Spinal cord (tissue), 10 donors: ENCODE results near the gene LHFPL3. TPM values are rescaled to one million over a fixed set of nuclear protein-coding genes. Genes with fewer than 3 reads are reported as not detected.
A peak's percentile ranks its signal among the peaks of the same experiment; 100 is the strongest.

Experiments
- DNase-seq, 6 donors: peaks; one replicate each; pipeline versions ENCODE4 v3.0.0 to v3.0.0-alpha.2; 2013 to 2015; ENCODE audit warnings: low spot score in 6 of 6, low read depth in 4 of 6
- H3K27ac ChIP-seq: one replicate; pipeline ENCODE4 v1.5.1; 2013; ENCODE audit warnings: low read depth, low read length, control low read depth
- H3K27me3 ChIP-seq: one replicate; pipeline ENCODE4 v1.6.1; 2013; ENCODE audit warnings: low read length; ENCODE audit not compliant: control insufficient read depth, insufficient read depth
- H3K36me3 ChIP-seq: one replicate; pipeline ENCODE4 v1.6.1; 2013; ENCODE audit warnings: low read length; ENCODE audit not compliant: control insufficient read depth, insufficient read depth
- H3K4me1 ChIP-seq: one replicate; pipeline ENCODE4 v1.6.1; 2013; ENCODE audit warnings: low read length; ENCODE audit not compliant: control insufficient read depth, insufficient read depth
- H3K4me3 ChIP-seq: one replicate; pipeline ENCODE4 v1.5.1; 2013; ENCODE audit warnings: low read depth, low read length, control low read depth
- H3K9me3 ChIP-seq: one replicate; pipeline ENCODE4 v1.6.1; 2013; ENCODE audit warnings: low read length; ENCODE audit not compliant: control insufficient read depth, insufficient read depth
- WGBS: methylation state at CpG from one replicate; pipeline ENCODE4 v1.1.5; 2013; ENCODE audit warnings: missing lambda C conversion rate; ENCODE audit not compliant: insufficient coverage; 5-methylcytosine and 5-hydroxymethylcytosine counted together
- polyA plus RNA-seq, 2 donors: library from polyadenylated mRNA; unstranded; fragments of 120-200 nt; gene quantifications; one replicate each; pipeline ENCODE4 v1.2.1, GENCODE V29; 2013; ENCODE audit not compliant: insufficient read length in 2 of 2
- total RNA-seq, 2 donors: library from RNA; depleted of rRNA in 1 of 2; stranded (reverse); fragments of 120-200 nt in 1 of 2; fragments of >200 nt in 1 of 2; gene quantifications; one replicate each; pipeline versions ENCODE4 v1.2.3 to v1.2.4, GENCODE V29; 2013 to 2014
- donor health status: healthy.

LHFPL3 gene
- total and polyA plus RNA-seq, 4 donors, result 18.8 to 78.7 (median 62.9) TPM

- Histone ChIP-seq H3K36me3 (no peaks in the 10 kb centered on the region), H3K9me3 (no peaks in the 10 kb centered on the region), H3K4me3 (no peak overlapping the region), H3K27ac (no peak overlapping the region), H3K27me3 (no peaks in the 10 kb centered on the region), H3K4me1 (peaks cover 4% of the 10 kb centered on the region)
- 98% methylated on average over 7 of the region's 10 CpGs for WGBS
- DNase-seq, result no peak
These were observed 567.3 kb downstream of the LHFPL3 start for GRCh38 chr7:104895522-104896236.

GRCh38 chr7:104898434-104898833 is 570.0 kb downstream of the LHFPL3 start:
- Histone ChIP-seq H3K27ac (no peak overlapping the region), H3K4me3 (no peak overlapping the region), H3K4me1 (peaks cover 8% of the 10 kb centered on the region), H3K36me3 (no peaks in the 10 kb centered on the region), H3K9me3 (no peaks in the 10 kb centered on the region), H3K27me3 (no peaks in the 10 kb centered on the region)
- 87% methylated on average over 4 of the region's 5 CpGs for WGBS
- no peak for DNase-seq

- peak overlapping the region; percentile 59 for H3K27ac ChIP-seq
- peak in 1 of 6 donors; percentile 36 for DNase-seq
- H3K36me3 ChIP-seq, result no peaks in the 10 kb centered on the region
- H3K27me3 ChIP-seq, result no peaks in the 10 kb centered on the region
- H3K4me1 ChIP-seq, result peaks cover 8% of the 10 kb centered on the region
- no peak overlapping the region for H3K4me3 ChIP-seq
- H3K9me3 ChIP-seq, result no peaks in the 10 kb centered on the region
- WGBS, result 26% methylated on average over 2 of the region's 6 CpGs
These were observed 572.3 kb downstream of the LHFPL3 start for GRCh38 chr7:104900525-104901239.

- Histone ChIP-seq H3K9me3 (no peaks in the 10 kb centered on the region), H3K36me3 (no peaks in the 10 kb centered on the region), H3K4me3 (no peak overlapping the region), H3K4me1 (peaks cover 8% of the 10 kb centered on the region), H3K27ac (peak overlapping the region; percentile 59), H3K27me3 (no peaks in the 10 kb centered on the region)
- no peak for DNase-seq
- WGBS, result 70% methylated on average over 2 of the region's 3 CpGs
These were observed 572.8 kb downstream of the LHFPL3 start for GRCh38 chr7:104901240-104901619.

GRCh38 chr7:104902183-104902582 is 573.8 kb downstream of the LHFPL3 start:
- H3K4me3 ChIP-seq, result no peak overlapping the region
- no peaks in the 10 kb centered on the region for H3K9me3 ChIP-seq
- H3K36me3 ChIP-seq, result no peaks in the 10 kb centered on the region
- H3K4me1 ChIP-seq, result peaks cover 8% of the 10 kb centered on the region
- H3K27ac ChIP-seq, result no peak overlapping the region
- H3K27me3 ChIP-seq, result no peaks in the 10 kb centered on the region
- no peak for DNase-seq
- 100% methylated on average over 6 of the region's 6 CpGs for WGBS

GRCh38 chr7:104903044-104903443 is 574.6 kb downstream of the LHFPL3 start:
- WGBS, result 100% methylated on average over 1 of the region's 2 CpGs
- H3K9me3 ChIP-seq, result no peaks in the 10 kb centered on the region
- H3K4me1 ChIP-seq, result peaks cover 8% of the 10 kb centered on the region
- DNase-seq, result no peak
- H3K27ac ChIP-seq, result no peak overlapping the region
- no peak overlapping the region for H3K4me3 ChIP-seq
- H3K27me3 ChIP-seq, result no peaks in the 10 kb centered on the region
- no peaks in the 10 kb centered on the region for H3K36me3 ChIP-seq

GRCh38 chr7:104903846-104904245 is 575.4 kb downstream of the LHFPL3 start:
- no peak overlapping the region for H3K27ac ChIP-seq
- peaks cover 8% of the 10 kb centered on the region for H3K4me1 ChIP-seq
- no CpG with 5 or more reads among the region's 4 CpGs for WGBS
- no peaks in the 10 kb centered on the region for H3K27me3 ChIP-seq
- H3K4me3 ChIP-seq, result no peak overlapping the region
- no peaks in the 10 kb centered on the region for H3K36me3 ChIP-seq
- no peaks in the 10 kb centered on the region for H3K9me3 ChIP-seq
- DNase-seq, result no peak

GRCh38 chr7:104906032-104906431 is 577.6 kb downstream of the LHFPL3 start:
- no peak overlapping the region for H3K4me3 ChIP-seq
- no peak for DNase-seq
- WGBS, result no CpG with 5 or more reads among the region's 7 CpGs
- no peak overlapping the region for H3K27ac ChIP-seq
- no peaks in the 10 kb centered on the region for H3K27me3 ChIP-seq
- H3K4me1 ChIP-seq, result peaks cover 4% of the 10 kb centered on the region
- no peaks in the 10 kb centered on the region for H3K36me3 ChIP-seq
- H3K9me3 ChIP-seq, result no peaks in the 10 kb centered on the region

- 79% methylated on average over 2 of the region's 4 CpGs for WGBS
- no peaks in the 10 kb centered on the region for H3K9me3 ChIP-seq
- no peak overlapping the region for H3K27ac ChIP-seq
- H3K36me3 ChIP-seq, result no peaks in the 10 kb centered on the region
- H3K27me3 ChIP-seq, result no peaks in the 10 kb centered on the region
- H3K4me1 ChIP-seq, result no peaks in the 10 kb centered on the region
- no peak overlapping the region for H3K4me3 ChIP-seq
- no peak for DNase-seq
These were observed 578.2 kb downstream of the LHFPL3 start for GRCh38 chr7:104906556-104906955.

- no peaks in the 10 kb centered on the region for H3K4me1 ChIP-seq
- no peak overlapping the region for H3K27ac ChIP-seq
- 83% methylated on average over 1 of the region's 2 CpGs for WGBS
- DNase-seq, result no peak
- H3K36me3 ChIP-seq, result no peaks in the 10 kb centered on the region
- H3K27me3 ChIP-seq, result no peaks in the 10 kb centered on the region
- no peak overlapping the region for H3K4me3 ChIP-seq
- no peaks in the 10 kb centered on the region for H3K9me3 ChIP-seq
These were observed 580.2 kb downstream of the LHFPL3 start for GRCh38 chr7:104908636-104909035.
